K562 (cell line): ENCODE data around the gene MRPL40. TPM values are rescaled to one million over a fixed set of nuclear protein-coding genes. Genes with fewer than 3 reads are reported as not detected.
A peak's percentile ranks its signal among the peaks of the same experiment; 100 is the strongest.

Experiments used
- CBX1 ChIP-seq: sonication (generic); IDR thresholded peaks from 2 replicates; pipeline ENCODE4 v1.6.1; 2016; ENCODE audit warnings: antibody characterized with exemption, low read depth, mild to moderate bottlenecking
- CBX8 ChIP-seq: fragments of 200-600 bp; sonication (generic); IDR thresholded peaks from 2 replicates; pipeline ENCODE4 v1.6.1; 2012; ENCODE audit warnings: borderline replicate concordance, mixed run types, low read depth, mild to moderate bottlenecking, moderate library complexity, mixed read lengths, low read length, control low read depth, inconsistent platforms; ENCODE audit not compliant: poor library complexity, severe bottlenecking; ENCODE audit errors: extremely low read depth
- CTBP1 ChIP-seq: fragments of 450-650 bp; IDR thresholded peaks from 2 replicates; pipeline ENCODE4 v1.6.1; 2016; ENCODE audit warnings: borderline replicate concordance
- E2F8 ChIP-seq: fragments of 450-650 bp; IDR thresholded peaks from 2 replicates; pipeline ENCODE4 v1.7.1; 2018; ENCODE audit warnings: mild to moderate bottlenecking, low read depth; ENCODE audit not compliant: partially characterized antibody
- MYC ChIP-seq, 2 experiments: fragments of 250-450 bp in 1 of 2; sonication (Bioruptor Pico) in 1 of 2; IDR thresholded peaks; 2 replicates each; pipeline versions ENCODE4 v1.5.1 to v1.6.1; 2012 to 2021; ENCODE audit warnings: low read depth in 2 of 2, borderline replicate concordance in 1 of 2, improper control_type of control experiment in 1 of 2, low read length in 1 of 2, mild to moderate bottlenecking in 1 of 2, moderate library complexity in 1 of 2
- RBM39 ChIP-seq: fragments of 200-400 bp; formaldehyde crosslinking; optimal IDR thresholded peaks from 2 replicates; pipeline ENCODE3; 2018; ENCODE audit warnings: low read depth, low read length
- U2AF2 ChIP-seq: fragments of 200-400 bp; formaldehyde crosslinking; optimal IDR thresholded peaks from 2 replicates; pipeline ENCODE3; 2017; ENCODE audit warnings: low read depth, mild to moderate bottlenecking, low read length
- XRCC4 ChIP-seq: IDR thresholded peaks from one replicate; pipeline ENCODE4 v1.6.1; 2011; ENCODE audit not compliant: insufficient read depth, insufficient read length; ENCODE audit errors: extremely low read depth
- ZBTB9 ChIP-seq: fragments of 450-650 bp; formaldehyde crosslinking; IDR thresholded peaks from 2 replicates; pipeline ENCODE4 v1.4.0; 2020; ENCODE audit warnings: mild to moderate bottlenecking, moderate library complexity
- ZNF134 ChIP-seq: fragments of 250-450 bp; sonication (Bioruptor Pico); conservative IDR thresholded peaks from 2 replicates; pipeline ENCODE4 v1.4.0; 2020
- ZSCAN32 ChIP-seq: fragments of 450-650 bp; formaldehyde crosslinking; IDR thresholded peaks from 2 replicates; pipeline ENCODE4 v1.4.0; 2020; ENCODE audit warnings: mild to moderate bottlenecking, moderate library complexity
- polyA plus RNA-seq, 8 experiments: library from polyadenylated mRNA; depleted of rRNA in 4 of 8; stranded (reverse) in 5 of 8; unstranded in 3 of 8; fragments of >200 nt; fragmentation: Nextera tagmentation in 2 of 8; fragmentation: Illumina TruSeq in 1 of 8; extraction: Ambion mirVana in 2 of 8; extraction: Trizol in 1 of 8; gene quantifications; 2 replicates each; pipeline versions ENCODE4 v1.2.1 to v1.2.3, GENCODE V29; 2011 to 2014; ENCODE audit warnings: inconsistent platforms in 1 of 8, missing spikeins in 1 of 8
- total RNA-seq, 7 experiments: library from RNA; depleted of rRNA in 6 of 7; stranded (reverse); fragments of >200 nt in 6 of 7; fragmentation: Illumina TruSeq in 2 of 7; extraction: Trizol in 2 of 7; gene quantifications; 2 replicates each; pipeline versions ENCODE4 v1.2.1 to v1.2.3, GENCODE V29; 2011 to 2021; ENCODE audit warnings: low replicate concordance in 1 of 7
- TF ChIP-seq, protein P1 (sequence below), 3 experiments: fragments of 200-800 bp in 1 of 3; fragments of 250-450 bp in 1 of 3; fragments of 450-650 bp in 1 of 3; sonication (Bioruptor Pico) in 1 of 3; sonication (Bioruptor generic) in 1 of 3; formaldehyde crosslinking in 1 of 3; IDR thresholded peaks; 2 replicates each; pipeline versions ENCODE4 v1.6.1 to v1.8.0; 2016 to 2022; ENCODE audit warnings: mild to moderate bottlenecking in 2 of 3, missing genetic modification characterization in 2 of 3, missing compliant biosample characterization in 1 of 3, moderate library complexity in 1 of 3
- TF ChIP-seq, protein P2 (sequence below), 2 experiments: fragments of 450-650 bp in 1 of 2; sonication (generic) in 1 of 2; formaldehyde crosslinking in 1 of 2; IDR thresholded peaks in 1 of 2; conservative IDR thresholded peaks in 1 of 2; 2 replicates each; pipeline versions ENCODE4 v1.6.1 to v1.8.1; 2016 to 2023; ENCODE audit warnings: mild to moderate bottlenecking in 2 of 2, moderate library complexity in 2 of 2, inconsistent platforms in 1 of 2, missing genetic modification reagents in 1 of 2
- TF ChIP-seq, protein P3 (sequence below): sonication (generic); formaldehyde crosslinking; IDR thresholded peaks from 2 replicates; pipeline ENCODE4 v1.8.0; 2022; ENCODE audit warnings: mild to moderate bottlenecking, missing genetic modification reagents
- TF ChIP-seq, protein P4 (sequence below): fragments of 450-650 bp; IDR thresholded peaks from 2 replicates; pipeline ENCODE4 v1.6.1; 2017; ENCODE audit warnings: mild to moderate bottlenecking, moderate library complexity

Gene MRPL40
- total and polyA plus RNA-seq, 9 of the 15 experiments (the other 6 are each of a cell fraction or from before 2014, with no cell fraction given), result 132 to 652 (median 208) TPM

DNA sequence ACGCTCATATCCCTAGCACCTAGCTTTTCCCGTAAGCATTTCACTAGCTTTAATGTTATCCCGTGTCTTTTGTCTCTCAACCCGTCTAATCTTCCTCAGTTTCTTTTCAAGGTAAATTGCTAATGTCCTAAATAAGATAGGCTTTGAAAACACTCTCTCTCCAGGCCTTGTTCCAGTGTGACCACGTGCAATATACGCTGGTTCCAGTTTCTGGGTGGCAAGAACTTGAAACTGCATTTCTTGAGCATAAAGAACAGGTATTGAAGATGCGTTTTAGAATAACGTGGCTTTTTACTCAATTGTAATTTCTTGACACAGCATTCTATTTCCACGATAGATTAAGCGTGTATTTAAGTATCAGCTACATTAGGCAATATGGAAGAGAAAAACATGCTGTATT, 48.4 kb downstream of the MRPL40 start (continued):
- TF ChIP-seq E2F8, result no peak
- no peak for TF ChIP-seq ZNF134
- TF ChIP-seq MYC (IDR thresholded peaks at IDR 0.05; ENCODE audit: low read depth, low read length), result peak; percentile 52; the same call in 1 of the 2 replicates
- TF ChIP-seq MYC (CRISPR knock-in tag; IDR thresholded peaks at IDR 0.05; ENCODE audit: borderline replicate concordance, low read depth), result no peak
- no peak for TF ChIP-seq CBX8
- no peak for TF ChIP-seq CTBP1
- no peak for TF ChIP-seq ZSCAN32
- TF ChIP-seq, protein P1, sequence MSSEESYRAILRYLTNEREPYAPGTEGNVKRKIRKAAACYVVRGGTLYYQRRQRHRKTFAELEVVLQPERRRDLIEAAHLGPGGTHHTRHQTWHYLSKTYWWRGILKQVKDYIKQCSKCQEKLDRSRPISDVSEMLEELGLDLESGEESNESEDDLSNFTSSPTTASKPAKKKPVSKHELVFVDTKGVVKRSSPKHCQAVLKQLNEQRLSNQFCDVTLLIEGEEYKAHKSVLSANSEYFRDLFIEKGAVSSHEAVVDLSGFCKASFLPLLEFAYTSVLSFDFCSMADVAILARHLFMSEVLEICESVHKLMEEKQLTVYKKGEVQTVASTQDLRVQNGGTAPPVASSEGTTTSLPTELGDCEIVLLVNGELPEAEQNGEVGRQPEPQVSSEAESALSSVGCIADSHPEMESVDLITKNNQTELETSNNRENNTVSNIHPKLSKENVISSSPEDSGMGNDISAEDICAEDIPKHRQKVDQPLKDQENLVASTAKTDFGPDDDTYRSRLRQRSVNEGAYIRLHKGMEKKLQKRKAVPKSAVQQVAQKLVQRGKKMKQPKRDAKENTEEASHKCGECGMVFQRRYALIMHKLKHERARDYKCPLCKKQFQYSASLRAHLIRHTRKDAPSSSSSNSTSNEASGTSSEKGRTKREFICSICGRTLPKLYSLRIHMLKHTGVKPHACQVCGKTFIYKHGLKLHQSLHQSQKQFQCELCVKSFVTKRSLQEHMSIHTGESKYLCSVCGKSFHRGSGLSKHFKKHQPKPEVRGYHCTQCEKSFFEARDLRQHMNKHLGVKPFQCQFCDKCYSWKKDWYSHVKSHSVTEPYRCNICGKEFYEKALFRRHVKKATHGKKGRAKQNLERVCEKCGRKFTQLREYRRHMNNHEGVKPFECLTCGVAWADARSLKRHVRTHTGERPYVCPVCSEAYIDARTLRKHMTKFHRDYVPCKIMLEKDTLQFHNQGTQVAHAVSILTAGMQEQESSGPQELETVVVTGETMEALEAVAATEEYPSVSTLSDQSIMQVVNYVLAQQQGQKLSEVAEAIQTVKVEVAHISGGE (CRISPR knock-in tag; IDR thresholded peaks at IDR 0.05), result no peak
- TF ChIP-seq RBM39, result no peak
- TF ChIP-seq, protein P2, sequence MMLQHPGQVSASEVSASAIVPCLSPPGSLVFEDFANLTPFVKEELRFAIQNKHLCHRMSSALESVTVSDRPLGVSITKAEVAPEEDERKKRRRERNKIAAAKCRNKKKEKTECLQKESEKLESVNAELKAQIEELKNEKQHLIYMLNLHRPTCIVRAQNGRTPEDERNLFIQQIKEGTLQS (IDR thresholded peaks at IDR 0.05), result no peak
- TF ChIP-seq, protein P2 (CRISPR knock-in tag; conservative IDR thresholded peaks at IDR 0.05), result peak; percentile 19; the same call in 1 of the 2 replicates
- TF ChIP-seq U2AF2, result no peak
- TF ChIP-seq CBX1, result no peak
- TF ChIP-seq, protein P3, sequence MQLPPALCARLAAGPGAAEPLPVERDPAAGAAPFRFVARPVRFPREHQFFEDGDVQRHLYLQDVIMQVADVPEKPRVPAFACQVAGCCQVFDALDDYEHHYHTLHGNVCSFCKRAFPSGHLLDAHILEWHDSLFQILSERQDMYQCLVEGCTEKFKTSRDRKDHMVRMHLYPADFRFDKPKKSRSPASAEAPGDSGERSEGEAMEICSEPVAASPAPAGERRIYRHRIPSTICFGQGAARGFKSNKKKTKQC, result no peak
- no peak for TF ChIP-seq XRCC4
- TF ChIP-seq ZBTB9 (CRISPR knock-in tag), result no peak
- TF ChIP-seq, protein P4, sequence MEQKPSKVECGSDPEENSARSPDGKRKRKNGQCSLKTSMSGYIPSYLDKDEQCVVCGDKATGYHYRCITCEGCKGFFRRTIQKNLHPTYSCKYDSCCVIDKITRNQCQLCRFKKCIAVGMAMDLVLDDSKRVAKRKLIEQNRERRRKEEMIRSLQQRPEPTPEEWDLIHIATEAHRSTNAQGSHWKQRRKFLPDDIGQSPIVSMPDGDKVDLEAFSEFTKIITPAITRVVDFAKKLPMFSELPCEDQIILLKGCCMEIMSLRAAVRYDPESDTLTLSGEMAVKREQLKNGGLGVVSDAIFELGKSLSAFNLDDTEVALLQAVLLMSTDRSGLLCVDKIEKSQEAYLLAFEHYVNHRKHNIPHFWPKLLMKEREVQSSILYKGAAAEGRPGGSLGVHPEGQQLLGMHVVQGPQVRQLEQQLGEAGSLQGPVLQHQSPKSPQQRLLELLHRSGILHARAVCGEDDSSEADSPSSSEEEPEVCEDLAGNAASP, result no peak
